ENCODE results near the gene STARD6.
"Not testable (repeated sequence)": the region's sequence is repeated elsewhere in the genome, so short reads cannot be mapped to it uniquely, and the experiment has no call there.

Gene STARD6
- total RNA-seq: 0 to 0.16 (median 0) reads per million in 18 experiments

- peak; percentile 91 for DNase-seq
These were observed at the start of gene STARD6, which contains the start of gene C18orf54 for GRCh38 chr18:54357660-54358494. STARD6 (minus strand) TSS chr18:54357858; CDS start chr18:54354573, 3,285 bp downstream. C18orf54 (plus strand) TSS chr18:54357906; CDS start chr18:54360573, 2,667 bp downstream.

DNA sequence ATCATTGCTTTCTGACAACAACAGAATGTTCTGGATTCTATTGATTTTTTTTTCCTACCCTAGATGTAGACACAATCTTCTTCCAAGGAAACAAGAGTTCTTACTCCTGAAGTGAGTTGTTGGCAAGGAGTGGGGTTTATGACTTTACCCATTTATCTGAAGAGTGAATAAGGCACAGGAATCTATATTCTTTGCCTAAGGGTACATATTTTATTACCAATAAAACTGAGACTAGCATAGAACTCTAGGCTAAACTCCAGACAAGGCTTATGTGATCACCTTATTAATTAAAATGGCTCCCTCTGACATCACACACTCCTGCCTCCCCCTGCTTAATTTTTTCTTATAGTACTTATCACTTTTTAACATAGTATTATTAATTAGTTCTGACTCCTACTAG is 47.6 kb upstream of the STARD6 start:
- DNase-seq: no peak

DNA sequence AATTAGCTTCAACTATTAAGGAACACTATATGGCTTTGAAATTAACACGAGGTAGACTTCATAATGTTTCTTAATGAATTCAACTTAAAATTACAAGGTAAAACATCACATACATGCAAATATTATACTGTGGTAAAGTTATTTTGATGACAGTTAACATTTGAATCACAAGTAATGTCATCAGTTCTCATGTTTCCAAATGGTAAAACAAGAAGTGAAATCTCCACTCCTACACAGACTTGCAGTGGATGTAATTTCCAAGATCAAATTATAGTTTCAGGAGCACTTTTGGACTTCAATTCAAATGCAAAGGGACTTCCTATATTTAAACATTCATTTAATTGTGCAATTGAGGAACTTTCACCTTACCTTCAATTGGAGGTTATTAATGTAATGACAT is 39.1 kb upstream of the STARD6 start:
- peak; percentile 41 to 63 for DNase-seq

GRCh38 chr18:54393648-54394294 is 36.1 kb upstream of the STARD6 start:
- no peak for DNase-seq

DNA sequence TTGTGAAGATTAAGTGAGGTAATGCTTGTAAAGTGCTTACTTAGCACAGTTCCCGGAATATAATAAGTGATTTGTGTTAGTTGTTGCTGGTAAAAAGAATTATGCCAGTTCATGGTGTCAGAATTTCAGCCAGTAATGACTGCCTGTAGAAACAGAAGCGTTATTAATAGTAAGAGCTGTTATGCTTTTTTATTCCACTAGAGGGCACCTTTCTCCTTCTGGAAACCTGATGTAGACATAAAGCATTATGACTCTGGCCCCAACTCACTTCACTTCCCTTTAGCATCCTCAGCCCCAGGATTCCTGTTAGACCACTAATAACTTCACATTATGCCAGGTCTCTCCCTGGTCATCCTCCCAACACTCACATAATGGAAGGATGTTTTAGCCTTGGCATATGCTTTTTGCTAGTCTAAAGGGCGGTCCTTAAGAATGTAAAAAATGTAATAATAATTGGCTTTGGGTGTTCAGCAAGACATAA is 34.9 kb upstream of the STARD6 start:
- peak; percentile 78 to 90 for DNase-seq

DNA sequence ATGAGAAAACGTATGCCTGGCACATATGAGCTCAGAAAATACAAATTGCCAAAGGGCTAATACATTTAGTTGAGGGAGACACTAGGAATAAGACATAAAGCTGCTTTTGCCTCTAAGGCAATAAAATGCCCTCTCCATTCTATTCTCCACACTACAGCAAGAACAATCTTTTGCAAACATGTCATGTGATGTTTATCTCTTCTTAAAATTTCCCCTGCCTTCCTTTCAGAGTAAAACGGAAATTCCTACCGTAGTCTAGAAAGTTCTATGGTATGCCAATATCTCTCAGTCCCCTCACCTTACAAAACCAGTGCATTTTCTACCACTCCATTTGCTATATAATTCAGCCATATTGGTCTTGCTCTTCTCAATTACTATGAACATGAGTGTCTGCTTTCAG is 33.2 kb upstream of the STARD6 start:
- DNase-seq: no peak

DNA sequence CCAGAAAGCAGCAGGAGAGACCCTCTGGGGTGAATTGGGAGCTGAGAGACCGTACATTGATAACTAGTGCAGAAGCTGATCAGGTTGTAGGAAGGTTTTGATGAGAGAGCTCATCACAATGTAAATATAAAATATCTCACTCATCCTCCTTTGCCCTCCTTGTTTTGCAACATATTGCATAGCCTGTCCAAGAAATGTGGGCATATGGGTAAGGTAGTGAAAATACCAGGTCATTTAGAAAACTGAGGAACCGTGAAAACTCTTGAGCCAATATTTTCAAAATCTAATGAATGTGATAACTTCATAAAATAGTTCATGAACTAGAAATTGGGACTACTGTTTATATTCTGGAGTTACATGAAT is 31.5 kb upstream of the STARD6 start:
- no peak for DNase-seq

- DNase-seq: peak; percentile 21 to 40
These were observed 30.8 kb upstream of the STARD6 start for GRCh38 chr18:54388203-54389142.

DNA sequence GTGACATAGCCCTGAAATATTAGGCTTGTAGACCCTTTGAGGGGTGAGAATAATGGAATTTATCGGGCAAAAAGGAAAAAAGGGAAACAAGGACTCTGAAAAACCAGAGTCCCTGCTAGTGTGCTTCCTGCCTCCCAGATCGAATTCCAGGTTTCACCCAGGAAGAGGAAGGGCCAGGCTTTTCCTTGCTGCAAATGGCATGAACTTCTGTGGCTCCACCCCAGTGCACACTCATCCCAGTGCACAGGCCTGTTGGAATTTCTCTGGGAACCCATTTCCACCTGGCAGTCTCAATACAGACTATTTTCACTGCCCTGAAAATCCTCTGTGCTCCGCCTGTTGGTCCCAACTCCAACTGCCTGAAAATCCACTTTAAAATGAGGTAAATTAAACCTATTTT is 30.0 kb upstream of the STARD6 start:
- DNase-seq: no peak

DNA sequence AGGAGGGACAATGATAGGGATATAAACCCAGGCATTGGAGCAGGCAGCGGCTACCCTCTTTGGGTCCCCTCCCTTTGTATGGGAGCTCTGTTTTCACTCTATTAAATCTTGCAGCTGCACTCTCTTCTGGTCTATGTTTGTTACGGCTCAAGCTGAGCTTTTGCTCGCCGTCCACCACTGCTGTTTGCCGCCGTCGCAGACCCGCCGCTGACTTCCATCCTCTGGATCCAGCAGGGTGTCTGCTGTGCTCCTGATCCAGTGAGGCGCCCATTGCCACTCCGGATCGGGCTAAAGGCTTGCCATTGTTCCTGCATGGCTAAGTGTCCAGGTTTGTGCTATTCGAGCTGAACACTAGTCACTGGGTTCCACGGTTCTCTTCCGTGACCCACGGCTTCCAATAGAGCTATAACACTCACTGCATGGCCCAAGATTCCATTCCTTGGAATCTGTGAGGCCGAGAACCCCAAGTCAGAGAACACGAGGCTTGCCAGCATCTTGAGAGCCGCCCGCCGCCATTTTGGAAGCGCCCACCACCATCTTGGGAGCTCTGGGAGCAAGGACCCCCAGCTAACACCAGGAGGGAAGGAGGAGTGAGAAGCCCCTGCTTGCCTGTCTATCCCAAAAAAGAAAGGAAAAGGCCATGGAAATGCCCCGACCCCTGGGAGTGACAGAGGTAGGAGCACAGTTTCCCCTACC is 29.3 kb upstream of the STARD6 start:
- DNase-seq: not testable (repeated sequence)

- no peak for DNase-seq
These were observed 28.4 kb upstream of the STARD6 start for GRCh38 chr18:54386043-54386442.

- DNase-seq: no peak
These were observed 25.1 kb upstream of the STARD6 start for GRCh38 chr18:54382733-54383252.

DNA sequence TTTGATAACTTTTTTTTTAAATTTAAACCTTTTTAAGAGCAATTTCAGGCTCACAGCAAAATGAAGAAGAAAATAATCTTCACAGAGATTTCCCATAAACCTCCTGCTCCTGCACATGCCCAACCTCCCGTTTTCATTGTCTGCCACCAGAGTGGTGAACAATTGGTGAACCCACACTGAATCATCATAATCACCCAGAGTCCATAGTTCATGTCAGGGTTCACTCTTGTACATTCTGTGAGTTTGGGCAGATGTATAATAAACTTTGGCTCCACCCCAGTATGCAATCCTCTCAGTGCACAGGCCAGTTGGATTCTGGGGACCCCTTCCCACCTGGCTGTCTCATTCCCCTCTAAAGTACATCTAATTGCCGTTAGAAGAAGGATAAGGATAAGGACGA is 24.4 kb upstream of the STARD6 start:
- DNase-seq: no peak

- no peak for DNase-seq
These were observed 24.0 kb upstream of the STARD6 start for GRCh38 chr18:54381640-54382039.

- DNase-seq: no peak
These were observed 20.4 kb upstream of the STARD6 start for GRCh38 chr18:54378057-54378456.

DNA sequence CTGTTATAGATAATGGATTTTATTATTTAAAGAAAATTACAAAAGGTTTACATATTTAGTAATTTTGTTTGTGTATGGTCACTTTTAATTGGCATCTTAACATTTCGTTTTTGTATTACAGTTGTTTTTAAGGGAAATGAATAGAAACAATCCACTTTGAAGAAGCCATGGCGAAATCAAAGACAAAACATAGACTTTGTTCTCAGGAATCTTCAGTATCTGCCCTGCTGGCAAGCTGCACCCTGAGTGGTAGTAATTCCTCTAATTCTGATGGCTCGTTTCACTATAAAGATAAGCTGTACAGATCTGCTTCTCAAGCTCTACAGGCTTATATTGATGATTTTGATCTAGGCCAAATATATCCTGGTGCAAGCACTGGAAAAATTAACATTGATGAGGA is 2.7 kb upstream of the STARD6 start:
- DNase-seq: no peak

DNA sequence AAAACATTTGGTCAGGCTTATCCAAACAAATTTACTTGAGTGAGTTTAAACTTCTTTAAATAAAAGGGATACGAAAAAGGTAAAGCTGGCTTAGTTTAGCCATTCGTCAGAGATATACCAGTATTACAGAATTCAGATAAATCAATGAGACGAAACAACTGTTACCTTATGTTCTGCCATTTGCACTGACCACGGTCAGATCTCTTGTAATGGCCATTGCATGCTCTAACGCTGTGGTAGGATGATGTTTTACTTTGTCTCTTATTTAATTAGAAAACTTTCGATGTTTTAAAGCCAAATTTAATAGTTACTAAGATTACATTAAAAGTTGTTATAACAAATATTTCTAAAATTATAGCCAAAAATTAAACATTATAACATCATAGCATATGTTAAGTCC is 1.6 kb upstream of the STARD6 start:
- no peak for DNase-seq

DNA sequence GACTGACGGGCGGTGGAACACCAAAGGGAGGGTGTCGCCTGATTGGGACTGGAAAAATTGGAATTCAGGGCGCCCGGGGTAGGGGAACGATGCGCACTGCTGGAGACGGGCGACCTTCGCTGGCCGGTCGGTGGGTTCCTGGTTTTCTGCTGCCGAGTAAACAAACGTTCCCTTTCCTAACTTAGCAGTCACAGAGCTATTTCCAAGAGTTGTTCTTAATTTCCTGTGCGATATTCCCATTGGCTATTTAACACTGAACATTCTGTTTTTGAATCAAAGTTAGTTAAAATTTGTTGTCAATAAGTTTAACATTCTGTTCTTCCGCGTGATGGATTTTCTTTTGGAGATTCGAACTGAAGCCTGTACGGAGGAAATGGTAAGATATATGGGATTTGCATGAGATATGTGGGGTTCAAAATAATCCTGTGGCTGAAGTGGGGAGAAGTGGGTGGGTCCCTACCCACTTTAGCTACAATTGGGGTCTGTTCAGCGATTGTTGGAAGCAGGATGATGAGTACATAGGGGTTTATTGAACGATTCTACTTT is 910 bp upstream of the STARD6 start:
- DNase-seq: peak in 1 of 2 donors; percentile 9

GRCh38 chr18:54357082-54357659 is 487 bp downstream of the STARD6 start:
- no peak for DNase-seq

- DNase-seq: no peak
These were observed 6.5 kb downstream of the STARD6 start for GRCh38 chr18:54351186-54351585.

DNA sequence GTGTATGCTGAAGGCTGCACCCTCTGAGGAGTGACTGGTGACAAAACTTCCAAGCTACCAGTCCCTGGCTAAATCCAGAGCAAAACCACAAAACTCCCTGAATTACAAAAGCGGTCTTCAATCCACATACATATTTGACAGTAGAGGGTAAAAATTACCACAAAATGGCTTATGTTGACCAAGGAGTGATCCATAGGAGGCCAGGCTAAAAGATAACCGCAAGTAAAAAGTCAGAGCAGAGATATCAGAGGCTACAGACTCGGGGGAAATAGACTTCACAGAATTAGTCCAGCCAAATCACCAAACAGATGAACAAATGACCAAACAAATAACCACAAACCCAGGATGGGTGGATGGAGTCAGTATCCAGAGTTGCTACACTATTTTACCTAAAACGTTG is 19.4 kb downstream of the STARD6 start:
- DNase-seq: no peak
